Endometrial microvascular endothelial cells (primary cell): ENCODE results near the gene HMCN2. TPM values are rescaled to one million over a fixed set of nuclear protein-coding genes. Genes with fewer than 3 reads are reported as not detected.
"Not testable (repeated sequence)": the region's sequence is repeated elsewhere in the genome, so short reads cannot be mapped to it uniquely, and the experiment has no call there.

Experiments used
- in situ Hi-C: cut with HindIII; loops from 2 replicates; pipeline ENCODE4 v1.10.0; 2017; ENCODE audit warnings: low sequenced_read_pairs, low pct_unique_long_range_greater_than_20kb; ENCODE audit errors: inconsistent ontology term
- total RNA-seq: library from RNA; depleted of rRNA; stranded (reverse); fragments of >200 nt; gene quantifications from one replicate; pipeline ENCODE4 v1.2.3, GENCODE V29; 2015; ENCODE audit errors: inconsistent ontology term

HMCN2 gene
- total RNA-seq, 1 donor from 2014 or later, result not detected

DNA sequence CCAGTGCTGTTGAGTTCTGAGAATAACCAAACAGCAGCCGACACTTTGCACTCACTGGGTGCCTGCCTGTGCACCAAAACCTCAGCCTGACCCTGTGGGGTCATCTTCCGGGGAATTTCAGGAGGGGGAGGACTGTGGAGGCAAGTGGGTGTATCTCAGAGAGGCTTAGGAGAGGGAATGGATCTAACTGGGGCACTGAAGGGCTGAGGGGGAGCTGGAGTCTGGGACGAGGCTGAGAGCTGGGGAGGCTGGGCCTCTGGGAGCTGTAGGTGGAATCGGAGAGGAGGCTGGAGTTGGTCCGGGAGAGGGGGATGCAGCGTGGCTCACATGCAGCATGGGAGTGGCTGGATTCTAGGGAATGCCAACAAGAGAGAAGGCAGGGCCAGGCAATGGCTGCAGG is 164.3 kb downstream of the HMCN2 start:
- in situ Hi-C loops, result no loop called here

DNA sequence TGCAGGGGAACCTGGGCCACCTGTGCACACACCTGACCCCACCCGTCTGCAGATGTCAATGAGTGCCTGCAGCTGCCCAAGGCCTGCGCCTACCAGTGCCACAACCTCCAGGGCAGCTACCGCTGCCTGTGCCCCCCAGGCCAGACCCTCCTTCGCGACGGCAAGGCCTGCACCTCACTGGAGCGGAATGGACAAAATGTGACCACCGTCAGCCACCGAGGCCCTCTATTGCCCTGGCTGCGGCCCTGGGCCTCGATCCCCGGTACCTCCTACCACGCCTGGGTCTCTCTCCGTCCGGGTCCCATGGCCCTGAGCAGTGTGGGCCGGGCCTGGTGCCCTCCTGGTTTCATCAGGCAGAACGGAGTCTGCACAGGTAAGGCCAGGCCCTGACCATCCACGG is 164.7 kb downstream of the HMCN2 start:
- in situ Hi-C loops, result no loop called here

DNA sequence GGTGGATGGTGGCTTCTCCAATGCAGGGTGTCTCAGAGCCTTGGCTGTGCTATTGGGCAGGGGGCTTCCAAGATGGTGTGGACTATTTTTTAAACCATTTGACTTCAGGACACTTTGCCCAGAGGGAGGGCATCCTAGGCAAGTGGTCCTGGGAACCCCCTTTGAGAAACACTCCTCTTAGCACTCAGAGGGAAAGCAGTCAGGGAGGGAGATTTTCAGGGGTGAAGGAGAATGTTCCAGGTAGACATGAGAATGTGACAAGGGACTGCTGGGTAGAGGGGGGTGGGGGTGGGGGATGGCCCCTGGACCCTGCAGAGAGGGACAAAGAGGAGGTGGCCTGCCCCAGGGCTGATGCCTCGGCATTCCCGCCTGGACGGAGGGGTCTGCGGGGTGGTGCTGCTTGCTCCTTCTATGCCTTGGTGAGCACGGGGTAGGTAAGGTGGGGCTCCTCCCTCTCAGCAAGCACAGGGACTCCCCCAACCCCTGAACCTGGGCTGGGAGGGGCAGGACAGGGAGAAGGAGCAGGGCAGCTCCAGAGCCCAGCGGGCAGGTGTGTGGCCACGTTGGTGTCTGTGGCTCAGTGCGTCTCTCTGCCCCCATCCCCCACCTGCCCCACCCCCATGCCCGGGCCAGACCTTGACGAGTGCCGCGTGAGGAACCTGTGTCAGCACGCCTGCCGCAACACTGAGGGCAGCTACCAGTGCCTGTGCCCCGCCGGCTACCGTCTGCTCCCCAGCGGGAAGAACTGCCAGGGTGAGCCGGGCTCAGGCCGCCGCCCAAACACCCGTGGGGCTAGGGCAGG is 165.4 kb downstream of the HMCN2 start:
- in situ Hi-C loops, result no loop called here

DNA sequence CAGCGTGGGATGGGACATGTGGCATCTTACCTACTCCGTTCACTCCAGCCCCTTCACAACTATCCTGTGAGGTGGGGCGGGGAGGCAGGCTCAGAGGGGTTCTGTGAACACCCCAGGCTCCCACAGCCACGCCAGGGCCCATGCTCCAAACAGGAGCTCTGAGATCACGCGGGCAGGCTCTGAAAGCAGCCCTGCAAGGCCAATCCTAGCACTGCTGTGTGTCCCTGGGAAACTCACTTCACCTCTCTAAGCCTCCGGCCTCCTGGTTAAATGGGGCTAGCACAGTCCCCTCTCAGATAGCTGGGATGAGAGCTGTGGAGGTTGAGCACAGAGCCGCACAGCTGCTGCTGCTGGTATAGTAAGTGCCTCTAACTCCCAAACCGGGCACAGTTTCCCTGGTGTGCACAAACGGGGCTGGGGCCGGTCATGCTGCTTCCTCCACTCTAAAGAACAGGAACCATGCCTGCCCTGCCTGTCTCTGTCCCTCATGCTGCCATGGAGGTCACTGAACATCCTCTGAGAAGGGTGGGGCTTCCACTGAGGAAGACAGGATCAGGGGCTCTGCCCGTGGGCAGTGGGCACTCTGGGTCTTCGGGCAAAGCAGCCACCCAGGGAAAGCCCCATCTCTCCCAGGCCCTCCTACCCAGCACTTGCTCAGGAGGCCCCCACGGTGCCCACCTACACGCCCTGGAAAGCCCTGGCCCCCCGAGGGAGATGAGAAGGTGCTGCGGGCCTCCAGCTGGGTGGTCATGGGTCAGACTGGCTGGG is 166.2 kb downstream of the HMCN2 start:
- in situ Hi-C loops, result no loop called here

DNA sequence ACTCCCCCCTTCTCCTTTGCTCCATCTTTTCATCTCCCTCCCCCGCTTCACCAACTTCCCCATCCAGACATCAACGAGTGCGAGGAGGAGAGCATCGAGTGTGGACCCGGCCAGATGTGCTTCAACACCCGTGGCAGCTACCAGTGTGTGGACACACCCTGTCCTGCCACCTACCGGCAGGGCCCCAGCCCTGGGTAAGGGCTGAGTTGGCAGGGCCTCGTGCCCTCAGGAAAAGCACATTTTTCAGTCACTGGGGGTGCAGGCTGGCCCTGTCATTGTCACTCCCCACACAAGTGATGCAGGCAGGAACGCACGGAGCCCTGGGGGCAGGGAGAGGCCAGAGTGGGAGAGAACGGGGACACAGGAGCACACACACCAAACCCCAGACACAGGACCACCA is 166.8 kb downstream of the HMCN2 start:
- in situ Hi-C loops, result no loop called here

DNA sequence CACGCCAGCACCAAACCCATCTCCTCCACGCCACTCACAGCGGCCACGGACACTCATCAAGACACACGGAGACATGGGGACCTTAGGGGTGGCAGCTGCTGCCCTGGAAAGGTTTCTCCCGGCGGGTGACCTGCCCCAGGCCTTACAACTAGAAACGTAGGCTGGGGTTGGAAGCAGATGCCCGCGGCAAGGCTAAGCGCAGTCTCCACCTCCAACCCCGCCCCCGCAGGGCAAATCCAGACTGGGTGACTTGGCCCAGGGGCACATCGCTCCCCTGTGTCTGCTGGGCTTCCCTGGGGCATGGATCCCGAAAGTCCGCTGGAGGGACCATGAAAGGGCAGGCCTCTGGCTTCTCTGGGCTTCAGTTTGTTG is 167.2 kb downstream of the HMCN2 start:
- in situ Hi-C loops, result no loop called here

DNA sequence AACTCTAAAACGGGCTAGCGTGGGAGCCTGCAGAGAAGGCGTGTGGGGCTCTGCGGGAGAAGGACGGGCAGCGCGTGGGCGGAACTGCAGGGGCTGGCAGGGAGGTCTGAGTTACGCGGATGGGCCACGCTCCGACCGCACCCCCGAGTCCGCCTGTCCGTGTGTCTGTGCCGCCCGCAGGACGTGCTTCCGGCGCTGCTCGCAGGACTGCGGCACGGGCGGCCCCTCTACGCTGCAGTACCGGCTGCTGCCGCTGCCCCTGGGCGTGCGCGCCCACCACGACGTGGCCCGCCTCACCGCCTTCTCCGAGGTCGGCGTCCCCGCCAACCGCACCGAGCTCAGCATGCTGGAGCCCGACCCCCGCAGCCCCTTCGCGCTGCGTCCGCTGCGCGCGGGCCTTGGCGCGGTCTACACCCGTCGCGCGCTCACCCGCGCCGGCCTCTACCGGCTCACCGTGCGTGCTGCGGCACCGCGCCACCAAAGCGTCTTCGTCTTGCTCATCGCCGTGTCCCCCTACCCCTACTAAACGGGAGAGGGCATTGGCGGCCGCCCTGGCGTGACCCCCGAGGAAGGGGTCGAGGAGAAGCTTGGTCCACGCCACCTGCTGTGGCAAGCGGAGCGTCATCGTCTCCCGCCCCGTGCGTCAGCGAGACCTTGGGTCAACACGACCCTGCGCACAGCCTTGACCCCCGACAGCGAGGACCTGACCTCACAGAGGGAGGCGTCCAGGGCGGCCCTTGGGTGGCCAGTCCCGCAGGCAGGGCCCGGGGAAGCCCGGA is 167.8 kb downstream of the HMCN2 start:
- in situ Hi-C loops, result no loop called here

DNA sequence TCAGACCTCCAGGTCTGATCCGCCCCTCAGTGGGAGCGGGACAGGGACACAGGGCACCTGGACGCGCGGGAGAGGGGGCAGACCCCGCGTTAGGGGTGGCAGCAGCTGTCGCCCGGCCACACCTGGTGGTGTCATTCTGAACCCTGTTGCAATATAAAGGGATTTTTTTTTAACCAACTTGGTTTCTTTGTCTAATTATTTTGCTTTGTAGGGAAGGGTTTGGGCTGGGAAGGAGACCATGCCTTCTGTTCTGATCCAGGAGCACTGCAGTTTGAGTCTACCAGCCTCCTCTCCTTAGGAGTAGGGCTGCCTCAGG is 168.3 kb downstream of the HMCN2 start:
- in situ Hi-C loops, result no loop called here

DNA sequence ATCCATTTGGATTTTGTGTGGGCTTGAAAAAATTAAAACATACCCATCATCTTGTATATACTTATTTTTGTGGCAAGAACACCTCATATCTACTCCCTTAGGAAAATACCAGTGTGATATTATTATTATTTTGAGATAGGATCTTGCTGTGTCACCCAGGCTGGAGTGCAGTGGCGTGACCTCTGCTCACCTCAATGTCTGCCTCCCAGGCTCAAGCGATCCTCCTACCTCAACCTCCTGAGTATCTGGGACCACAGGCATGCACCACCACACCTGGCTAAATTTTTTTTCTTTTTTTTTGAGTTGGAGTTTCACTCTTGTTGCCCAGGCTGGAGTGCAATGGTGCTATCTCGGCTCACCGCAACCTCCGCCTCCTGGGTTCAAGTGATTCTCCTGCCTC is 169.1 kb downstream of the HMCN2 start:
- in situ Hi-C loops, result not testable (repeated sequence)

DNA sequence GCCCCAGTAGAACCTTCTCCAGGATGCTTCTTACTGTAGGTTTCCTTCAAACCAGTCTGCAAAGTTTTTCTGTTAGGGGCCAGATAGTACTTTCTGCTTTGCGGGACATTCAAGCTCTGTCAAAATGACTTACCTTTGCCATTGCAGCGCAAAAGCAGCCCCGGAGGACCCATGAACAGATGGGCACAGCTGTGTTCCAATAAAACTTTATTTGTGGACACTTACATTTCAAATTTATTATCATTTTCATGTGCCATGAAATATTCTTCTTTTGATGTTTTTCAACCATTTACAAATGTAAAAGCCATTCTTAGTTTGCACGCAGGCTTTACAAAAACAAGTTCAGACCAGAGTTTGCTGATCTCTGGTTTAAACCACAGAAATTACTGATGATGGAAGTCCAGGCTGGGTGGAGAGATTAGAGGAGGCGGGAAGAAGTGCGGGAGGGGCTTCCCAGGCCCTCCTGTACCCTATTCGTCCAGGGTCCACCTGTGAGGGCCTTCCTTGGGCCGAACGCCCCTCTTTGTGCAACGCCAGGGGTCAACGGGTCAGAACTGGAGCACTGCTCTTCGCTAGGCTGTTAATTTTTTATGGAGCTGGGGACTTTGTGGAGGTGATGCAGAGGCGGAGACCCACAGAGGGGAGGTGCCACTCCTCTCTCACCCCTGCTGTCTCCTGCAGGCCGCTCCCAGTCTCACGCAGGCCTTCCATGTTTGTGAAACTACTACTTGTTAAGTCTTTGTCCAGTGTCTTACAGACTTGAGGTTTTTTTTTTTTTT is 171.6 kb downstream of the HMCN2 start:
- in situ Hi-C loops, result no loop called here

DNA sequence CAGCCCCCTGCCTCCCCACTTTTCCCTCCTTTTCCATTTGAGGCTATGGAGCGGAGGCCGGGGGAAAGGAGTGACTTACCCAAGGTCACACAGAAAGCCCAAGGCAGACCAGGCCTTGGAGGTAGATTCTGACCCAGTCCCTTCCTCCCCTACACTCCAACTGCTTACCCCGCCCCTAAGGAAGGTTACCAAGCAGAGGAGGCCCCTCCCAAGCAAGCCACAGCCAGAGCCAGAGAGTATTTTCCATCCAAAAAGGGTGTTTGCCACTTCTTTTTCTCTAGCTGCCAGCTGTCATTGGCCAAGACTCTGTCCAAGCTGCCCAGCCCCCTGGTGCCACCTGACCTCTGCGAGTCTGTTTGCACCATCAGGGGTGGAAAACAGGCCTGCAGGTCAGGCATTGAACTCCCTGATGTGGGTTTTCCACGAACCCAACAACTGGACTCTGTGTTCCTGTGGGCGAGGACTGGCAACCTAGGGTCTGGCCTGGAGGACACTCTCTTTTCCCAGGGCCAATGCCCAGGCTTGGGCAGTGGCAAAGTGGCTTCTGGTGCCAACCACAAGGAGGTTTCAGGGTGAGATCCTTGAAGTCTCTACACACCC is 172.9 kb downstream of the HMCN2 start:
- in situ Hi-C loops, result no loop called here

DNA sequence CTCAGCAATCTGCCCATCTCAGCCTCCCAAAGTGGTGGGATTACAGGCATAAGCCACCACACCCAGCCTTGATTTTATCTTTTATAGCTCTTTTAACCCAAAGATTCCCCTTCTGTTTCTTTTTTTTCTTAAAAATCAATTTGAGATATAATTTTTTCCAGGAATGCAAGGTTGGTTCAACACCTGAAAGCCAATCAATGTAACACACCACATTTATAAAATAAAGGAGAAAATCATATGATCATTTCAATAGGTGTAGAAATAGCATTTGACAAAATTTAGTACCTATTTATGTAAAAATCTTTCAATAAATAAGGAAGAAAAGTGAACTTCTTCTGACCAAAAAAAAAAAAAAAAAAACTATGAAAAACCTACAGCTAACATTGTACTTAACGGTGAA is 175.5 kb downstream of the HMCN2 start:
- in situ Hi-C loops, result no loop called here

DNA sequence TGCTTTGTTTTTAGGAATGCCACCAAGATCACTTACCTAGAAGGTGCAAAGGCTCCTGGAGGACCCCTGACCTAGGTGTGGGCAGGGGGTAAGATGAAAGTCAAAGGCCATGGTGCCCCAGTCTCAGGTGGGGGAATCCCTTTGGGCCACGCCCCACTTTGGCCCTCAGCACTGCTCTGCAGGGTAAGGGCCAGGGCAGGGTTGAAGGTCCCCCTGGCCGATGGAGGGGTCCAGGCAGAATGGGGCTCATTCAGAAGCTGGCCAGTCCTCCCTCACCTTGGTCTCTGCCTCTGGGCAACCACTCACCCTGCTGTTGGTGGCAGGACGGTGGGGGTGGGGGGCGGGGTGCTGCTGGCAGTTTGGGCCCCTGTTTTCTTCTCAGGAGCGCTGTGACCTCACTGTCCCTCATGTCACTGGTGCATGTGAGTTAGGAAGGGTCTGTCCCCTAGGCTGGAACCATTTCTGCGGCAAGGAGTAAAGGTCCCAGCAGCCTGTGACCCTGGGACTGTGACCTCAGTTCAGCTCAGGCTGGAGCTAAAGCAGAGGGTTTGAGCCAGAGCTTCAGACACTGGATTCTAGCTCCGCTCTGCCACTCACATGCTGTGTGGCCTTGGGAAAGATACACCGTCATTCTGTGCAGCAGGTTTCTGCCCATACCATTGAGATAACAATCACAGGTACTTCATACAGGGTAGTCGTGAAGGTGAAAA is 177.3 kb downstream of the HMCN2 start:
- in situ Hi-C loops, result no loop called here

DNA sequence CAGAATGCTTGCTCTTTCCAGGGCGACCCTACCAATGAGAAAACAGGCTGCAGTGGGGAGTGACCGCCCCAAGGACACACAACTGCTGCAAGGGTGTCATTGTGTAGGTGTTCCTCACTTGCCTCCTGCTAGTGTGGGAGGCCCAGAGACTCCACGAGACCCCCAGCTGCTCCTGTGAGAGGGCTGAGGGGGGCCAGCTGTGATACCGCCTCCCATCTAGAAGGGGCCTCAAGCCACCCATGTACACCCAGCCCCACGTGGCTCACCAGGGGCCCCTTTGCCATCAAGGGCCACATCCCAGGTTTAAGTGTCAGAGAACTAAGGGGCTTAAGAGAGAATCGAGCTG is 177.9 kb downstream of the HMCN2 start:
- in situ Hi-C loops, result no loop called here

DNA sequence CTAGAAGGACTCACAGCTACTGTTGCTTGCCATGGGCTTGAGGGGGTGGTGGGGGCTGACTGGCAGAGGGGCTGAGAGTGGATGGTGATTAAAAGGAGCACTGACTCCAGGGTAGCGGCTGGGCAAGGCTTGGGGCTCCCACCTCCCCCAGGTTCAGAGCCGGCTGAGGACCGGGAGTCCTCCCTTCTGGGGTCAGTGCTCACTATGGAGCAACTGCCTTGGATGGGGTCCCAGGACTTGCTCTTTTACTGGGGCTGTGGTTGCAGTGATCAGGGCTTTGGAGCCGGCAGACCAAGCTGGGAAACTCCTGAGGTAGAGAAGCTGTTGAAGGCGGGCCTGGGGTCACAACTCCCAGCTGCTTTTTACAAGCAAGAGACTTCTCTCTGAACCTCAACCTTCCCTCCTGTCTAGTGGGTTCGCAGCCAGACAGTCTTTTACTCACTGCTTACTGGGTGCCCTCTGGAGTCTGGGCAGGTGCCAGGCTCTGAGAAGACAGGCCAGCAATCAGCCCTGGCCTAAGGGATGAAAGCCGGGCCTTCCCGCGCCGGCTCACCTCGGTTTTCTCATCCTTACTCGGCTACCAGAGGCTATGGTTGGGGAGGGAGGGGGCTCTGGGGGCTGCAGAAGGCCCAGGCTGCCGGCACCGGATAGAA is 178.4 kb downstream of the HMCN2 start:
- in situ Hi-C loops, result no loop called here

DNA sequence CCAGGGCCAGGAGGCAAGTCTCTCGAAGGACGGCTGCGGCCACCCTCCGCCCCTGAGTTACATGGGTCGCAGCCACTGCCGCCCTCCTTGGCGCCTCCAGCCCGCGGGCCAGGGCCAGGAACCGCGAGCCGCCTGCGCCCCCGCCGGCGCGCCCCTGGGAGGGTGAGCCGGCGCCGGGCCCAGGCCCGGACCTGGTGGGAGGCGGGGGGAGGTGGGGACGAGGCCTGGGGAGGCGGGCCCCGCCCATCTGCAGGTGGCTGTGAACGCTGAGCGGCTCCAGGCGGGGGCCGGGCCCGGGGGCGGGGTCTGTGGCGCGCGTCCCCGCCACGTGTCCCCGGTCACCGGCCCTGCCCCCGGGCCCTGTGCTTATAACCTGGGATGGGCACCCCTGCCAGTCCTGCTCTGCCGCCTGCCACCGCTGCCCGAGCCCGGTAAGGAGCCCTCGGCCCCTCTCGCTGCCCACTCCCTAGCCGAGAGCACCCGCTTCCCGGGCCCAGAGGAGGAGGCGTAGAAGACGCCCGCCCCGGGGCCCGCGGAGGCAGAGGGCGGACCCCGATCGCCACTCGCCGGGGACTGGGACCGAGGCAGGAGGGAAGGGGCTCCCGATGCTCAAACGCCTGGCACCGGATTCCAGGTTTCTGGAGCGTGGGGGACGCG is 179.1 kb downstream of the HMCN2 start, which contains the start of gene ASS1:
Gene ASS1, plus strand, starts transcription at position 397 of the 657 bp plus-strand sequence. CDS start 7,268 bp downstream, outside the sequence.
- in situ Hi-C loops, result no loop called here

DNA sequence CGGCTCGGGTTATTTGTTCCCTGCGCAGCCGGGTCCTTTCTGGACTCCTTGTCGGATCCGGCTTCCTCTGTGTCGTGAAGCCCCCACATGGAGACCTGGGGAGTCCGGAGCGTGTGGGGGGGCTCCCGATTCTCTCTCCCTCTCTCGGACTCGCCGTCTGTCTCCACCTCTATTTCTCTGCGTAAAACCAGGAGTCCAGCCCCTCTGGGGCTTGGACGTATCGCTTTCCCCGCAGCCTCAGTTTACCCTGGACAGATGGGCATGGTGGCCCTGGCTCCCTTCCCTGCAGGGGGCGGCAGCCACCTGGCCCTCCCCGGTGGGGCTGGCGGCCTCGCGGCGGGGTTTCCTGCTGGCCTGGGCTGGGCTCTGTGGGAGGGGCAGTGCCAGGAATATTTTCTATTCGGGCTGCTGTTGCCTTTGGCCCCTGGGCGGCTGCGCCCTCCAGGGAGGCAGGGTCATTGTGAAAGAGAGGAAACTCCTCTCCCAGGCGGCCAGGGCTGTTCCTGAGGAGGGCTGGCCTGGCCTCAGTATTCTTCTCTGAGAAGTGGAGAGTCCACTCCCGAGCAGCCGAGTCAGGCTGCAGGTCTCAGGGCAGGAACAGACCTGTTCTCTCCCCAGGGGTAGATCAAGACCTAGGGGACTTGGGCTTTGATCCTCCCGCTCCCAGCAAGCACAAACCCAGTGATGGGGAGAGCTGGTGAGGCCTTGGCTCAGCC is 179.9 kb downstream of the HMCN2 start:
- in situ Hi-C loops, result no loop called here
